GM12891 (cell line): ENCODE measurements around the gene KAZN.

Source experiments
- POLR2A ChIP-seq: IDR thresholded peaks from 2 replicates; pipeline ENCODE4 v1.6.1; 2011; ENCODE audit warnings: low read depth, low read length, control low read depth
- POLR2AphosphoS5 ChIP-seq: IDR thresholded peaks from 2 replicates; pipeline ENCODE4 v1.6.1; 2011; ENCODE audit warnings: low read depth, low read length, control low read depth
- TAF1 ChIP-seq: IDR thresholded peaks from 2 replicates; pipeline ENCODE4 v1.6.1; 2011; ENCODE audit warnings: low read depth, low read length, control low read depth

GRCh38 chr1:14901371-14901954 lies 303.0 kb downstream of the KAZN start:
- TF ChIP-seq POLR2A, result no peak
- TF ChIP-seq POLR2AphosphoS5, result no peak
- no peak for TF ChIP-seq TAF1
